Caco-2 (cell line): ENCODE results near the gene POLE3. TPM values are rescaled to one million over a fixed set of nuclear protein-coding genes. Genes with fewer than 3 reads are reported as not detected.

ENCODE experiments used
- BruUV-seq: library from RNA; stranded (reverse); fragments of 400-500 nt; replicated peaks from 2 replicates; lab custom pipeline; 2021; lab: Mats Ljungman, UMichigan
- CTCF ChIA-PET: fragments of 300-600 bp; sonication (Branson Sonifier 250); formaldehyde crosslinking; loops from one replicate; lab custom pipeline; 2022; ENCODE audit warnings: antibody characterized with exemption; lab: Charles Lee
- POLR2A ChIA-PET: fragments of 300-600 bp; sonication (Branson Sonifier 250); formaldehyde crosslinking; loops from one replicate; lab custom pipeline; 2022; ENCODE audit warnings: antibody characterized with exemption; lab: Charles Lee
- DNase-seq, 2 experiments: peaks; one replicate each; pipeline versions ENCODE4 v3.0.0 to v3.0.0-alpha.2; 2020 to 2022
- H3K27me3 ChIP-seq: replicated peaks from 2 replicates; pipeline ENCODE4 v1.6.0; 2011; ENCODE audit warnings: low read length; ENCODE audit not compliant: control insufficient read depth, insufficient read depth
- H3K36me3 ChIP-seq: 2 replicates; pipeline ENCODE4 v1.5.1; 2011; ENCODE audit warnings: low read length; ENCODE audit not compliant: control insufficient read depth, insufficient read depth
- H3K4me1 ChIP-seq: fragments of 250-450 bp; sonication (Bioruptor Pico); 2 replicates; pipeline ENCODE4 v1.5.1; 2020; ENCODE audit warnings: mild to moderate bottlenecking
- H3K4me3 ChIP-seq: 2 replicates; pipeline ENCODE4 v1.5.1; 2011; ENCODE audit warnings: low read depth, mild to moderate bottlenecking, control low read depth, low read length
- H3K9me3 ChIP-seq: fragments of 250-450 bp; sonication (Bioruptor Pico); 2 replicates; pipeline ENCODE4 v1.5.1; 2020; ENCODE audit warnings: mild to moderate bottlenecking, moderate library complexity
- H3K27ac Mint-ChIP-seq: one replicate; pipeline ENCODE4 v1.8.0; 2022; ENCODE audit warnings: mixed read lengths; ENCODE audit not compliant: unreplicated experiment
- H3K27me3 Mint-ChIP-seq: one replicate; pipeline ENCODE4 v1.8.0; 2022; ENCODE audit warnings: mixed read lengths; ENCODE audit not compliant: insufficient read depth, unreplicated experiment
- H3K36me3 Mint-ChIP-seq: one replicate; pipeline ENCODE4 v1.8.0; 2022; ENCODE audit warnings: mild to moderate bottlenecking, mixed read lengths; ENCODE audit not compliant: insufficient read depth, unreplicated experiment
- H3K4me1 Mint-ChIP-seq: one replicate; pipeline ENCODE4 v1.8.0; 2022; ENCODE audit warnings: low read depth, mixed read lengths; ENCODE audit not compliant: unreplicated experiment
- H3K4me3 Mint-ChIP-seq: one replicate; pipeline ENCODE4 v1.8.0; 2022; ENCODE audit warnings: mild to moderate bottlenecking, moderate library complexity, mixed read lengths; ENCODE audit not compliant: unreplicated experiment
- H3K9me3 Mint-ChIP-seq: one replicate; pipeline ENCODE4 v1.8.0; 2022; ENCODE audit warnings: mixed read lengths; ENCODE audit not compliant: unreplicated experiment
- intact Hi-C: fragments of 100-400 bp; cut with micrococcal nuclease; formaldehyde crosslinking; loops from one replicate; pipeline ENCODE4 v1.10.0; 2022; ENCODE audit not compliant: unreplicated experiment
- total RNA-seq: library from RNA; stranded (reverse); gene quantifications from 2 replicates; pipeline ENCODE4 v1.2.3, GENCODE V29; 2022
- TF ChIP-seq, protein P1 (sequence below), 2 experiments: fragments of 200-600 bp in 1 of 2; IDR thresholded peaks; 1 replicate in 1 of 2; 2 replicates in 1 of 2; pipeline versions ENCODE4 v1.5.1 to v1.8.0; 2011 to 2022; ENCODE audit warnings: antibody characterized with exemption in 1 of 2, control low read depth in 1 of 2, inconsistent platforms in 1 of 2, low read depth in 1 of 2, low read length in 1 of 2, mild to moderate bottlenecking in 1 of 2, moderate library complexity in 1 of 2; ENCODE audit not compliant: insufficient read depth in 1 of 2, severe bottlenecking in 1 of 2, unreplicated experiment in 1 of 2

Gene POLE3
- total RNA-seq, 1 experiment from 2014 or later: 57.2 TPM

DNA sequence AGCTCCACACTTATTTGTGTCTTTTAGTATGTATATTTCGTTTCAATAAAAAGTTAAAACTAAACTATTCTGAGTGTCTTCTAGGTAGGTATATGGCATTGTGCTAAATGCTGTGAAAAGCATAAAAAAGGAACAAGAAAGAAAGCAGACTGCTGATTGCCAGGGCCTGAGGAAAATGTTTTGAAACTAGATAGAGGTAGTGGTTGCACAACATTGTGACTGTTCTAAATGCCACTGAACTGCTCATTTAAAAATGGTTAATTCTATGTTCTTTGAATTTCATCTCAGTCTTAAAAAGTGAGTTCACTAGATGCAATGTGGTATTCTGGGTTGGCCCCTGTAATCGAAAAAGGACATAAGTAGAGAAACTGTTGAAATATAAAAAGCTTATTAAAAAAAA lies 6.8 kb downstream of the POLE3 start:
- Histone ChIP-seq H3K9me3 (no peaks in the 10 kb centered on the region), H3K27me3 (no peaks in the 10 kb centered on the region), H3K4me3 (no peak overlapping the region), H3K4me1 (peaks cover 25% of the 10 kb centered on the region), H3K36me3 (0 out of 2 replicates have a peak, but pooled peaks cover 2% of the 10 kb centered on the region)
- TF ChIP-seq, protein P1, sequence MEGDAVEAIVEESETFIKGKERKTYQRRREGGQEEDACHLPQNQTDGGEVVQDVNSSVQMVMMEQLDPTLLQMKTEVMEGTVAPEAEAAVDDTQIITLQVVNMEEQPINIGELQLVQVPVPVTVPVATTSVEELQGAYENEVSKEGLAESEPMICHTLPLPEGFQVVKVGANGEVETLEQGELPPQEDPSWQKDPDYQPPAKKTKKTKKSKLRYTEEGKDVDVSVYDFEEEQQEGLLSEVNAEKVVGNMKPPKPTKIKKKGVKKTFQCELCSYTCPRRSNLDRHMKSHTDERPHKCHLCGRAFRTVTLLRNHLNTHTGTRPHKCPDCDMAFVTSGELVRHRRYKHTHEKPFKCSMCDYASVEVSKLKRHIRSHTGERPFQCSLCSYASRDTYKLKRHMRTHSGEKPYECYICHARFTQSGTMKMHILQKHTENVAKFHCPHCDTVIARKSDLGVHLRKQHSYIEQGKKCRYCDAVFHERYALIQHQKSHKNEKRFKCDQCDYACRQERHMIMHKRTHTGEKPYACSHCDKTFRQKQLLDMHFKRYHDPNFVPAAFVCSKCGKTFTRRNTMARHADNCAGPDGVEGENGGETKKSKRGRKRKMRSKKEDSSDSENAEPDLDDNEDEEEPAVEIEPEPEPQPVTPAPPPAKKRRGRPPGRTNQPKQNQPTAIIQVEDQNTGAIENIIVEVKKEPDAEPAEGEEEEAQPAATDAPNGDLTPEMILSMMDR (IDR thresholded peaks at IDR 0.05; ENCODE audit: insufficient read depth in 1 of 2, low read depth in 1 of 2, low read length in 1 of 2, severe bottlenecking in 1 of 2, unreplicated experiment in 1 of 2): no peak
- Mint-ChIP-seq H3K27me3 (no peaks in the 10 kb centered on the region), H3K4me1 (peaks cover 28% of the 10 kb centered on the region), H3K9me3 (no peaks in the 10 kb centered on the region), H3K27ac (no peak overlapping the region), H3K36me3 (peaks cover 32% of the 10 kb centered on the region), H3K4me3 (no peak overlapping the region)
- POLR2A ChIA-PET: no interaction called here
- intact Hi-C loops: no loop called here
- BruUV-seq: no TSS peak
- CTCF ChIA-PET: interaction anchor here (1.0 kb wide), 1 partner anchor 40 kb away, joined by 3 read pairs; no protein-coding TSS in a partner anchor
- DNase-seq: no peak

DNA sequence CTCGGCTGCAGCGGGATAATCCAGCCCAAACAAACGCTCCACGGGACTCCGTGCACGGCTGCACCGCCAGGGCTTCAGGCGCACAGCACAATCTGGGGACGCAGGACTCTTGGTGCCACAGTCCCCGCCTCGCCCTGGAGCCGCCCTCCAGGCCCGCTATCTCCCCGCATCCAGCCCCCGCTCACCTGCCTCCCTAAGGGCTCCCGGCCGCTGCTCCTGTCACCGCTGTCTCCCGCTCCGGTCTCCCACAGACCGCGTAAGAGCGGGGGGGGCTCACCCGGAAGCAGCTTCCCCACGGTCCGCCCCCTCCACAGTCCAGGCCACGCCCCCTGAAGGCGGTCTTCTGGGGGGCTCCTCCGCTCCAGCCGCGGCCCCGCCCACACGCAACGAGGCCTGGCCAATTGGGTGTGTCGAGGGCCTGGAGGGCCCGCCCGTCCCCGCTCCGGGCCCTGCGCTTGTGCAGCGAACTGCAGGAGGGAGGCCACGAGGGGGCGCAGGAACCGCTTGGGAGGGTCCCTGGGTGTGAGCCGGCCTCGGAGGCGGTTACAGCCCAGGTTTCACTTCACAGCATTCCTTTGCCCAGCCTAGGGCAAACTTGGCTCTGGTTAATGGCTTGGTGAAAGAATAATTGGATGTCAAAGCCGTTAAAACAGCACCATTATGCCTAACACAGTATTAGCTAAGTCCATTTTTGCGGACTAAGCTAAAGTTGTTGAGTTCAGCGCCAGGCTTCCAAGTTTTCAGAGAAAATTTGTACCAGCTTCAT lies 9.3 kb downstream of the POLE3 start, which contains the start of gene ALAD:
Gene ALAD, minus strand, starts transcription at position 258 of the 766 bp plus-strand sequence. CDS start 7,725 bp downstream, outside the sequence.
- POLR2A ChIA-PET: interaction anchor here (0.6 to 2.0 kb wide), 5 partner anchors 9 to 126 kb away, joined by 3 to 9 read pairs (median 6); partner anchors contain the start of genes C9orf43, CDC26, HDHD3 and POLE3
- Histone ChIP-seq H3K36me3 (no peaks in the 10 kb centered on the region), H3K4me3 (peak within 1 kb of the TSS; percentile 72), H3K27me3 (no peaks in the 10 kb centered on the region), H3K9me3 (no peaks in the 10 kb centered on the region), H3K4me1 (peaks cover 36% of the 10 kb centered on the region)
- H3K4me1 Mint-ChIP-seq: peaks cover 19% of the 10 kb centered on the region
- no TSS peak for BruUV-seq
- H3K9me3 Mint-ChIP-seq: no peaks in the 10 kb centered on the region
- CTCF ChIA-PET: interaction anchor here (0.5 to 2.9 kb wide), 15 partner anchors 9 to 257 kb away, joined by 3 to 16 read pairs (median 4); partner anchors contain the start of genes C9orf43, CDC26, HDHD3 and POLE3
- peaks cover 11% of the 10 kb centered on the region for H3K36me3 Mint-ChIP-seq
- H3K4me3 Mint-ChIP-seq: peak within 1 kb of the TSS; percentile 88
- TF ChIP-seq, protein P1 (IDR thresholded peaks at IDR 0.05; ENCODE audit: insufficient read depth in 1 of 2, low read depth in 1 of 2, low read length in 1 of 2, severe bottlenecking in 1 of 2, unreplicated experiment in 1 of 2): peak; percentile 92 to 95
- peak; percentile 99 to 100 for DNase-seq
- intact Hi-C loops: loop anchor here (1.0 kb wide), 7 partner anchors 9 to 127 kb away; partner anchors contain the start of genes C9orf43 and POLE3
- H3K27ac Mint-ChIP-seq: peak within 1 kb of the TSS; percentile 70
- no peaks in the 10 kb centered on the region for H3K27me3 Mint-ChIP-seq

DNA sequence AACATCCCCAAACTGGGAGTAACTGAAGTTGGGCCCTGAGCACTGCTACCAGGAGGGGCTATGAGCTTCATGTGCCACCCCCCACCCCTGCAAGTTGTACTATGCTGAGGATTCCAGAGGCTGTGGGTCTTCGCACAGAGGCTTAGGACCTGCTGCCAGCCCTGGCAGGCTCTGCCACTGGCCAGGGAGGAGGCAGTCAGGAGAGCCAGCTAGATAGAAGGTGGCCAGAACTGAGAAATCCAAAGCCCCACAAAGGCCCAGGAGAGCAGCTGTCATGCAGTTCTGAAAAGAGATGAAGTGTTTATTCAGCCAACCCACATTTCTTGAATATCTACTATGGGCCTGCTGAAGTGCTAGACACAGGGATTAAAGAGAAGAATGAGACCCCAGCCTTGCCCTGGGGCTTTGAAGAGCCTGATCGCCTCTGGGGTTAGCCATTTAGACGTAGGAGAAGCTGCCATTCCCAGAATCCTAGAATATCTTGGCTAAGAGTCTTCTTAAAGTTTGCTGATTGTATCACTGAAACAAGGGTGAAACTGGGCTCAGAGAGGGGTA lies 10.8 kb downstream of the POLE3 start:
- Histone ChIP-seq H3K9me3 (no peaks in the 10 kb centered on the region), H3K36me3 (no peaks in the 10 kb centered on the region), H3K27me3 (no peaks in the 10 kb centered on the region), H3K4me1 (peaks cover 36% of the 10 kb centered on the region), H3K4me3 (no peak overlapping the region)
- TF ChIP-seq, protein P1 (IDR thresholded peaks at IDR 0.05; ENCODE audit: insufficient read depth in 1 of 2, low read depth in 1 of 2, low read length in 1 of 2, severe bottlenecking in 1 of 2, unreplicated experiment in 1 of 2): no peak
- intact Hi-C loops: no loop called here
- no peak for DNase-seq
- H3K27ac Mint-ChIP-seq: peak overlapping the region; percentile 53
- H3K4me1 Mint-ChIP-seq: peaks cover 20% of the 10 kb centered on the region
- BruUV-seq: no TSS peak
- POLR2A ChIA-PET: interaction anchor here (2.0 kb wide), 1 partner anchor 11 kb away, joined by 7 read pairs; the partner anchor contains the start of genes C9orf43 and POLE3
- H3K9me3 Mint-ChIP-seq: no peaks in the 10 kb centered on the region
- H3K36me3 Mint-ChIP-seq: peaks cover 15% of the 10 kb centered on the region
- H3K27me3 Mint-ChIP-seq: no peaks in the 10 kb centered on the region
- CTCF ChIA-PET: interaction anchor here (1.1 to 2.9 kb wide), 2 partner anchors 24 to 44 kb away, joined by 6 to 11 read pairs; no protein-coding TSS in a partner anchor
- peak overlapping the region; percentile 88 for H3K4me3 Mint-ChIP-seq
